ACHN (cell line): ENCODE results near the gene PSMB7.
"Not testable (repeated sequence)": the region's sequence is repeated elsewhere in the genome, so short reads cannot be mapped to it uniquely, and the experiment has no call there.

ENCODE experiments used
- DNase-seq: peaks from one replicate; pipeline ENCODE4 v3.0.0-alpha.2; 2015
- in situ Hi-C: cut with HindIII; loops from 2 replicates; pipeline ENCODE4 v1.10.0; 2017; ENCODE audit warnings: low sequenced_read_pairs, low pct_ligation_motif_present, low pct_unique_long_range_greater_than_20kb

The PSMB7 gene

DNA sequence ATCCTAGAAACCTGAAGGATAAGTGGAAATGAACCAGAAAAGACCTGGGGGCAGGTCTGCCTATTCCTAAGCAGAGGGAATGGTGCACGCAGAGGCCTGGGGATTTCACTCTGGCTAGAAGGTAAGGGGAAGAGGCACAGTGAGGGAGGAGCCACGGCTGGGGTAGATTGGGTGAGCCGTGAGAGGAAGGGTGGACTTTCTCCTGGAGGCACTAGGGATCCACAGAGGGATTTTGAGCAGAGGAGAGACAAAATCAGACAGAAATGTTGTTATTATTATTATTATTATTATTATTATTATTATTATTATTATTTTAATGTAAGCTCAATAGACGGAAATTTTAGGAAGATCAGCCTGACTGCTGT, 32.0 kb upstream of the PSMB7 start:
- DNase-seq: no peak
- in situ Hi-C loops: no loop called here

DNA sequence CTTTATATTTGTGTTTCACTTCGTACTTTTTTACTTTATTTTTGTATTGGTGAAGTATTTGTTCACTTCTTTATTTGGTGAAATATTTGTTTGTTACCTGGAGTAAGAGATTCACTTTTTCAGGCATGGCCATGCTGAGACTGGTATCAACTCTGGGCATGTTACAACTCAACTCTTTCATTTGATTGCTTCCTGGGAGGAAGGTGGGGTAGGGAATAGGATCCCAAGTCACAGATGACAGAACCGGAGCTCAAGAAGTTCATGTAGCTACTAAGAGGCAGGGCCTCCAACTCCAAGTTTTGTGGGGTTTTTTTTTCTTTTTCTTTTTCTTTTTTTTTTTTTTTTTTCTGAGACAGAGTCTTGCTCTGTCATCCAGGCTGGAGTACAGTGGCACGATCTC, 28.9 kb upstream of the PSMB7 start:
- in situ Hi-C loops: no loop called here
- no peak for DNase-seq

DNA sequence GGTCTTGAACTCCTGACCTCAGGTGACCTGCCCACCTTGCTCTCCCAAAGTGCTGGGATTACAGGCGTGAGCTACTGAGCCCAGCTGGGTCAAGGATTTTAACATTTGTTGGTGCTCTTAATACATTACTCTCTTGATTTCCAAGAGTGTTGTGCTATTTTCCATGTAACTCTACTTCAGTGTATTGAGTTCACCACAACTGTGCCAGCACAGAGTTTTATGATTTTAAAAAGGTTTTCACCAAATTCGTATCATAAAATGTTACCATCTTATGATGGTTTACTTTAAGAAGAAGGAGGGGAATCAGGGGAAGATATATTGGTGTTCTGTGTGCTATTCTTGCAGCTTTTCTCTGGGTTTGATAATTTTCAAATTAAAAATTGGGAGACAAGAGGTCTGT, 28.4 kb upstream of the PSMB7 start:
- no peak for DNase-seq
- in situ Hi-C loops: no loop called here

- DNase-seq: no peak
- in situ Hi-C loops: no loop called here
Measured at GRCh38 chr9:124442826-124443225, 27.6 kb upstream of the PSMB7 start.

DNA sequence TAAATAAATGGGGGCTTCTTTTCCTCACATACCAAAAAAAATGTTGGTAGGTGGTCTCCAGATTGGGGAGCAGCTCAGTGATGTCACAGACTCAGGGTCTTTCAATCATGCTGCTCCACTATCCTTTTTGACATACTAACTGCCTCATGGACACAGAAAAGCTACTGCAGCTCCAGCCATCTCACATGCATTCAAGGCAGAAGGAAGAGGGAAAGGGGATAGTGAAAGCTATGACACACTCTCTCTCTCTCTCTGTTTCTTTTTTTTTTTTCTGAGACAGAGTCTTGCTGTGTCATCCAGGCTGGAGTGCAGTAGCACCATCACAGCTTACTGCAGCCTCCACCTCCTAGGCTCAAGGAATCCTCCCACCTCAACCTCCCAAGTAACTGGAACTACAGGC, 27.1 kb upstream of the PSMB7 start:
- no peak for DNase-seq
- in situ Hi-C loops: no loop called here

DNA sequence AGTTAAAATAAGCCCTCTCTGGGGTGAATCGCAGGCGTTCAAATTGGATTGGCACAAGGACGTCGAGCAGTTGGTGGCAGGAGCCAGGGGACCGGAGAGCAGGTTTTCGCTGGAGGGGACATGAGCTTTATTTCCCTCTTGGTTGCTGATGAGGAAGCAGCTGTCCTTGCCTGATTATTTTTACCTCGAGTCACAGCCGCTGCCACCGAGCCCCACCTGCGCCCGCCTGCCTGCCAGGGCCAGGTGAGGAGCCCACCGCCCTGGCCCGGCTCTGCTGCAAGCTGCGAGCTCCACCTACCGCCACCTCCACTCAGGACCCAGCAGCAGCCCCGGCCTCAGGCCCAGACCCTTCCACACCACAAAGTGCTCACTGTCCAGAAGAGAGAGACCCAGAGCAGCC, 26.0 kb upstream of the PSMB7 start:
- in situ Hi-C loops: no loop called here

DNA sequence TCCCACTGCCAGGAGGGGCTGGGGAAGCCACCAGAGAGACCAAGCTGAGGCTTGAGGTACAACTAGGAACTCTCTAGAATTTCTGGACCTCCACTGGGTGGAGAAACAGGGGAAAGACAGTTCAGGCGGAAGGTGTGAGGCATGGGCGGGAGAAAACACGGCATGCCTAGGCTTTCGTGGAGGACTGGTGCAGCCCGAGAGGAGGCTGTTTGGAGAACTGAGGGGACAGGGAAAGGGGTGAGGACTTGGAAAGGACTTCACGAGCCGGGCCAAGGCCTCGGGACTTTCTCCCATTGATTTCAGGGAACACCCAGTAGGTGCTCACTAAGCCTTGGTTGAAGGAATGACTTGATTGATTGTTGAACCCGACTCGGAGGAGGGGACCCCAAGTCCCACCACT, 25.5 kb upstream of the PSMB7 start:
- in situ Hi-C loops: no loop called here
- DNase-seq: no peak

More for the DNA sequence above, 26.0 kb upstream of the PSMB7 start:
- DNase-seq: no peak

DNA sequence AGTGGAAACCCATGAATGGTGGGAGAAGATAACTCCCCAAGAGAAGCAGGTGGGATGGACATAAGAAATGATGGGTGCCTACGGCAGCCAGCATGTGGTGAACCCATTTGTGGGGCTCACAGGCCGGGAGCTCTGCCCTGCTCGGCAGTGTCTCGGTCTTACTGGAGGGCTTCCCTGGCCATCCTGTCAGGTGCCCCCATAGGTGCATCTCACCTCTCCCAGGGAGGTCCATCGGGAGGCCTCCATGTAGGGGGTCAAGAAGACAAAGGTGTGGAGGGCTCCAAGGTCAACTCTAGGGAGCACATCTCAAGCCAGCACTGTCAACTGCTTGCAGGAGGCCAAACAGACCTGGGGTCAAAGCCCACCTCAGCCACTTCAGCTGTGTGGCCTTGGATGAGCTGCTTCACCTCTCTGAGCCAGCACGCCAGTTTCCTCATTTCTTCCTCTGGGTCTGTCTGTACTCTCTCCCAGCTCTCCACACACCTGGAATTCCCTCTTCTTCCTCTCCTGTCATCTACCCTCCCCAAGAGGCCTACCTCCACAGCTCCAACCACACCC, 24.5 kb upstream of the PSMB7 start:
- in situ Hi-C loops: no loop called here
- DNase-seq: no peak

DNA sequence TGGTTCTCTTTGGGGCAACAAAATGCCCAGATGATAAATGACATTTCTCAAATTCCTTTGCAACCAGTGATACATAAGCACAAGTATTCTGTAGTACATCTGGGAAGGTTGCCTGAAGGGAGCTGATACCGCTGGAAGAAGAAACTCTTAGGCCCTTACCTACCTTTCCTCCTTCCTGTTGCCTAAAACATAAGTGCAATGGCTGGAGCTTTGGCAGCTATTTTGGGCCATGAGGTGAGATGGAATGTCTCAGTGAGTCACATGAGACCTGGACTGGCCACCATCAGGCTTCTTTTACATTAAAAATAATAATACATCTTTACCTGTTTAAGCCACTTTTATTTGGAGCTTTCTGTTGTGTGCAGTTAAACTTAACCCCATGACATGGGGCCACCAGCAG, 23.8 kb upstream of the PSMB7 start:
- in situ Hi-C loops: no loop called here
- no peak for DNase-seq

DNA sequence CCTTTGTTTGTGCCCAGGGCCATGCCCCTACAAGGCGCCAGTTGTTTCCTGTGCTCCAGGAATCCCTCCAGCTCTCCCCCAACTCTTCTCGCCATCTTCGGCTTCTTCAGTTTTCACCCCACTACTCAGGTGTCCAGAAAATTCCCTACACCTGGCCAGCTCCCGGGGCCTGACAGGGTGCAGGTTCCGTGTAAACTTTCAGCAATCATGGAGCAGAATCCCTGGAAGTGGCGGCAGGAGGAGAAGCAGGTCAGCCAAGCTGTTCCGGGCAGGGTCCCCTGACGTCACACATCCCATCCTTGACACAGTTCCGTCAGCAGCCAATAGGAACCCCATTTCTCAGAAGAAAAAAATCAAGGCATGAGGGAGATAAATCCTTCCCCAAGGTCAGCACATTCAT, 22.8 kb upstream of the PSMB7 start:
- in situ Hi-C loops: no loop called here
- DNase-seq: no peak

- in situ Hi-C loops: no loop called here
- DNase-seq: no peak
Measured at GRCh38 chr9:124437086-124437485, 21.8 kb upstream of the PSMB7 start.

DNA sequence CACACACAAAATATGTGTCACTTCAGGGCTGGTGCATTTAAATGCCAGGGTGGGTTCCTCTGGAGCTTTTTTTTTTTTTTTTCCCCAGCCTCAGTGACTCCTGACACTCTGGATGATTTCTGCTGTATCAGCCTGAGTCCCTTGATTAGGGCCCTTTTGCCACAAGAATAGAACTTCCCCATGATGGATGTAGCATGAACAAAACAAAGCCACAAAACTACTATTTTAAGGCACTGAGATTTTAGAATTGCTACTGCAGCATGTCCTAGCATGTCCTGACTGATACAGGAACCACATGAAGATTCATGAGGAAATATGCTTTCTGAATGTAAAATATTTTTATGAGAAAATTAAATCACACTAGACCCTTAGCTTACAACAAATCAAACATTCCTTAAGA, 21.1 kb upstream of the PSMB7 start:
- in situ Hi-C loops: no loop called here
- DNase-seq: no peak

GRCh38 chr9:124429530-124429867, 14.3 kb upstream of the PSMB7 start:
- DNase-seq: no peak
- in situ Hi-C loops: no loop called here

DNA sequence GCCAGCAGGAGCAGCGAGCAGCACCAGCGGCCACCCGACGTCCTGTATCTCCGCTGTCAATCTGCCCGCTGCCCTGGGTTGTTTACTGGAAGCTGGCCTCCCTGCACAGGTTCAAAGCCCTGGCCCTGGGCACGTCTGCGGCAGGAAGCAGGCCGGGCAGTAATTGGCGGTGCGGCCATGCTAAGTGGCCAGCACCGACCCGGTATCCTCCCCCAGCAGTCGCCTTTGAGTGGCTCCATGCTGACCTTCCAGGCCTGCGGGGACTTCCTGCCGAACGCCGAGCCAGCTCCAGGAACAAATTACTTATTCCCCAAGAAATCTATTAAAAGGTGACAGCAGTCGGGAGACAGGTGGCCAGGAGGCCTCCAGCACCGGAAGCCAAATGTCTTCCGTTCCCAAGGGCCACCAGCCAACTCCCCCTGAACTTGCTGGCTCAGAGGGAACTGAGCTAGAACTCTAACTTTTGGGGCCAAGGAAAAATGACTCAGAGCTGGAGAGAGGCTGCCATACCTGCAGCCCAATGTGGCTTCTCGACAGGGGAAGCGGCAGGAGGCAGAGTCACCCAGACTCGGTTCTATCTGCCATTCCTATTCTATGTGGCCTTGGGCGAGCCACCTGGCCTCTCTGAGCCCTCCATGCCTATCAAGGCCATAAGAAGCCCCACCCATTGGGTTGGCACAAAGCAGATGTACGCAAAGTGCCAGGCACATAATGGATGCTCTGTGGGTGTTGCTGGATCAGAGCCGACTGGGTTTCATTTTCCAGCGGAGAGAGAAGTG, 13.7 kb upstream of the PSMB7 start:
- DNase-seq: no peak
- in situ Hi-C loops: no loop called here

- in situ Hi-C loops: no loop called here
- no peak for DNase-seq
Measured at GRCh38 chr9:124427281-124427680, 12.0 kb upstream of the PSMB7 start.

DNA sequence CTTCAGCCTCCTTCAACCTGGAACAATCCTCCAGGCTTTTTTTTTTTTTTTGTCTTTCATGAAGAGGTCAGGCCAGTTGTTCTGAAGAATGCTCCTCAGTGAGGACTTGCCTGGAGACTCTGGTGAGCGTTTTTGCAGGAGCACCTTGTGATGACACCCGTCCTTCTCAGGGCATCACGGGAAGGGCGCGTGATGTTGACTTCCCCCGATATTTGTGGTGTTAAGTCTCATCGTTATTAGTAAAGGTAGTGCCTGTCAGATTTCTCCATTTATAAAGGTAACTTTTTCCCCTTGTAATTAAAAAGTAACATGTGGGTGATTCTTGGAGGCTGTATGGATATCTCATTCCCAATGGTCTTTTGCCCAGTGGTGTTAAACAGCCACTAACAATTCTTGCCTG, 11.1 kb upstream of the PSMB7 start:
- DNase-seq: no peak
- in situ Hi-C loops: no loop called here

DNA sequence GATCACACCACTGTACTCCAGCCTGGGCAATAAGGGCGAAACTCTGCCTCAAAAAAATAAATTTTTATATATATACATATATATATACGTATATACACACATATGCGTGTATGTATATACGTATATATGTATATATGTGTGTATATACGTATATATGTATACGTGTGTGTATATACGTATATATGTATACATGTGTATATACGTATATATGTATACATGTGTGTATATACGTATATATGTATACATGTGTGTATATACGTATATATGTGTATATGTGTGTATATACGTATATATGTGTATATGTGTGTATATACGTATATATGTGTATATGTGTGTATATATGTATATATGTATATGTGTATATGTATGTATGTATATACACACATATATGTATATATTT, 10.5 kb upstream of the PSMB7 start:
- in situ Hi-C loops, DNase-seq: not testable (repeated sequence)

DNA sequence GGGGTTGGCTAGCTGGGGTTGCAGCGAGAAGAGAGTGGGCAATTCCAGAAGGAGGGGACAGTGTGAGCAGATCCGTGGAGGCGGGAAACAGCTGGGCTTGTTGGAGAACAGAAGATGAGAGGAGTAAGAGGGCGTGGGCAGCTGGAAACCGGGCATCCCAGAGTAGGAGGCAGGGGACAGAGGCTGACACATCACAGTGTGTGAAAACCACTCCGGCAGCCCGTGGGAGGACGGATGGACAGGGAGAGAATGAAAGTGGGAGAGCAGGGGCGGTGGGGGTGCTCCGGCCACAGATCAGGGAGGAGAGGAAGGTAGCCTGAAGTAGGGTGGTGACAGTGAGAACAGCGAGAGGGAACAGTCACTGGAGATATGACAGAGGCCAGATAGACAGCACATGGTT, 8.3 kb upstream of the PSMB7 start:
- in situ Hi-C loops: no loop called here
- no peak for DNase-seq

GRCh38 chr9:124423155-124423554, 7.9 kb upstream of the PSMB7 start:
- no peak for DNase-seq
- in situ Hi-C loops: no loop called here

DNA sequence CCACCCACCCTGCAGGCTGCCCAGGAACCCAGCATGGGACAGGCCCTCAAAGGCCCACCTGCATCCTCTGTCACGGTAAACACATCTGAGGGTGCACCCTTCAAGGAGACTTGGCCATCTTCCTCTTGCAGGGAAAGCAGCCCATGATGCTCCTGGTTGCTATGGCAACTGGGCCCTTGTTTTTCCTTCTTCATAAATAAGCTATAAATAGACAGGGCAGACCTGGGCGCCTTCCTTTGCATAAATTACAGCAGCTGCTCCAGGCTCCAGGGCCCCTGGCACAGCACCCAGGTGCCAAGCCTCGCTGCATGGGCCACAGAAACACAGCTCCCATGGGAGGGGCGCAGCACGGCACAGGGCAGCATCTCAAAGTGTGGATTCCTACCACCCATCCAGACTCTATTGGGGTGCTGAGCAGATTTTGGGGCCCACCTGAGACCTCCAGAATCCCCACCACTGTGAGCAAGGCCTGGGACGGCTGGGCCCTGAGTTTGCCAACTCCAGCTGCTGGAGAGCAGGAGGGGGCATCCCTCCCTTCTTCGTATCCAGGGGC, 5.8 kb upstream of the PSMB7 start:
- no peak for DNase-seq
- in situ Hi-C loops: no loop called here
